HUES64 (cell line): ENCODE data around the gene MBIP.

Source experiments
- H3K27ac ChIP-seq: 2 replicates; pipeline ENCODE4 v1.7.0; 2013; ENCODE audit warnings: low read depth, low read length, inconsistent platforms
- H3K27me3 ChIP-seq: 2 replicates; pipeline ENCODE4 v1.6.1; 2013; ENCODE audit warnings: mild to moderate bottlenecking, low read length; ENCODE audit not compliant: insufficient read depth
- H3K36me3 ChIP-seq: 2 replicates; pipeline ENCODE4 v1.6.1; 2013; ENCODE audit warnings: mild to moderate bottlenecking, low read length; ENCODE audit not compliant: insufficient read depth
- H3K4me1 ChIP-seq: 2 replicates; pipeline ENCODE4 v1.6.1; 2013; ENCODE audit warnings: mild to moderate bottlenecking, low read length, moderate library complexity; ENCODE audit not compliant: insufficient read depth
- H3K4me3 ChIP-seq: 2 replicates; pipeline ENCODE4 v1.5.1; 2013; ENCODE audit warnings: mild to moderate bottlenecking, low read length, moderate library complexity
- H3K9ac ChIP-seq: 2 replicates; pipeline ENCODE4 v1.6.1; 2013; ENCODE audit warnings: mild to moderate bottlenecking, low read depth, low read length
- H3K9me3 ChIP-seq: 2 replicates; pipeline ENCODE4 v1.6.1; 2013; ENCODE audit warnings: low read depth, low read length; ENCODE audit not compliant: insufficient read depth
- WGBS: fragments of 150-250, 120-280 bp; methylation state at CpG from one replicate; pipeline ENCODE4 v1.1.7; 2013; ENCODE audit warnings: missing lambda C conversion rate; 5-methylcytosine and 5-hydroxymethylcytosine counted together

Gene MBIP

DNA sequence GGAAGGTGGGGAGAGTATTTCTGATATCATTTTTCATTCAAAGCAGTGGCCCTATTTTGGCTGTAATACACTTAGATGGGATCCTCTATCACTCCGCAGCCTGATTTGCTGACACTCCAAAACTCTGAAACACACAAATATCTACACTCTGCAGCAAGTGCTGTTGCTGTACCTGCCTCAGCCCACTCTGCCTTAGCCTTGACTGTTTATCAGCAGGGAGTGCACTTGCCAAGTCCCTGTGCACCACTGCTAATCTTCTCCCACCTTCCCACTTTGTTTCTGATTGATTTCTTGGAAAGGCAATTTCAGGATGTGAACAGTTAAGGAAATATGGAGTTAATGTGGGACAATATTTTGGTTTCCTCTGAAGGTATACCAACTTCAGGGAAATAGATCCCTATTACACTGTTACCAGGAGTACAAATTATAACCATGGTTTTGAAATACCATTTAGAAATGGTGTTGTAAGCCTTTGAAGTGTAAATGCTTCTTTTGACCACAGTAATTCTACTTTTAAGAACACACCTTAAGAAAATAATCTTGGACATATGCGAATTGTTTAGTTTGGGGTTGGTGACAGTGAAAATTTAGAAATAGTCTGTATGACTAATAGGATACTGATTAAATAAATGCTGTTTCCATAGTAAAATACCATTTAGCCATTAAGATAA is 59.3 kb downstream of the MBIP start:
- no peak overlapping the region for H3K27ac ChIP-seq
- H3K9ac ChIP-seq, result no peak overlapping the region
- no peaks in the 10 kb centered on the region for H3K27me3 ChIP-seq
- H3K4me1 ChIP-seq, result no peaks in the 10 kb centered on the region
- no peaks in the 10 kb centered on the region for H3K9me3 ChIP-seq
- H3K4me3 ChIP-seq, result no peak overlapping the region
- H3K36me3 ChIP-seq, result no peaks in the 10 kb centered on the region
- WGBS, result 99% methylated on average over 2 of the region's 2 CpGs

DNA sequence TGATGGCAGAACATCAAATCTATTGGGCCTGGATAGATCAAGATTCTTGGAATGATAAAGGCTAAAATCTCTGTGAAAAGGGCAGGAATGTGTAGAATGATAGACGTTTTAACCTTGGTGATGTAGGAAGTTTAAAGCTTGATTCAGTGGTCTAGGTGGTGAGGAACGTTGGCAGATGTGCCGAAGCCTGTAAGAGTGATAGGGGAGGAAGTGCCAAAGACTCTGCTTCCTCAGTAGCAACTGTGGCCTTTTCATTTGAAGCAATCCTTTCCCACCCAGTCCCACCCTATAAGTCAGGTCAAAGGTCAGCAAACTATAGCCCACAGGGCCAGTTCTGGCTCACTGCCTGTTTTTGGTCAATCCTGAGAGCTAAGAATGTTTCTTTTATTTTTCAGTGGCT is 62.2 kb downstream of the MBIP start:
- Histone ChIP-seq H3K4me1 (peaks cover 6% of the 10 kb centered on the region), H3K9ac (no peak overlapping the region), H3K27ac (no peak overlapping the region), H3K9me3 (no peaks in the 10 kb centered on the region), H3K27me3 (no peaks in the 10 kb centered on the region), H3K4me3 (no peak overlapping the region), H3K36me3 (no peaks in the 10 kb centered on the region)
- 83% methylated on average over 3 of the region's 3 CpGs for WGBS

DNA sequence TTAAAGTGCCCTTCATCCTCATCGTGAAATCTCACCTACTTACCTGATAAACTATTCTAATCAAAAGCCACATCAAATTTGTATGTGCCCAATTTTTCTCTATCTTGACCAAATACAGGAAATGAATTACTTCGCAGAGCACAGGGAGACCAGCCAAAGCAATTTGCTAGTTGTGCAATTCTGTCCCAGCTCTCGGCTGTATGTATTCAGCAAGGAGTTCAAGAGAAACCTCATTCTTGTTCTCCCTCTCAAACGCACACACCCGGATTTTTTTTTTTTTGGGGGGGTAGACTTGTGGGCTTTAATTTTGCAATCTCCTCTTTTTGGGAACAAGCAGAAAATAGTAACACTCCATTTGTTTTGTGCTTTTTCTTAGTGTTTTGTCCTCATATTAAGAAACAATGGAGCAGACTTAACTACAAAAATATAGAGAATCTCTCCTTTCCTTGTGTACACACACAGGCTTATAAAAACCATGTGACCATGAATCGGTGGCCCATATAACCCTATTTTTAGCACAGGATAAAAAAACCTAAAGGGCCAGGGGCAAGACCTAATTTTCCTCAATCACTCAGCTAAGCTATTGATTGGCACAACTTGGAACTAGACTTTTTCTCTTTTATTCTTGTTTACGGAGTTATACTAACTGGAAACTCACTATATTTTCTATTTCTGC is 64.2 kb downstream of the MBIP start:
- H3K9me3 ChIP-seq, result no peaks in the 10 kb centered on the region
- no peak overlapping the region for H3K4me3 ChIP-seq
- H3K27me3 ChIP-seq, result no peaks in the 10 kb centered on the region
- peaks cover 6% of the 10 kb centered on the region for H3K4me1 ChIP-seq
- H3K9ac ChIP-seq, result no peak overlapping the region
- H3K27ac ChIP-seq, result no peak overlapping the region
- 88% methylated on average over 5 of the region's 7 CpGs for WGBS
- no peaks in the 10 kb centered on the region for H3K36me3 ChIP-seq

DNA sequence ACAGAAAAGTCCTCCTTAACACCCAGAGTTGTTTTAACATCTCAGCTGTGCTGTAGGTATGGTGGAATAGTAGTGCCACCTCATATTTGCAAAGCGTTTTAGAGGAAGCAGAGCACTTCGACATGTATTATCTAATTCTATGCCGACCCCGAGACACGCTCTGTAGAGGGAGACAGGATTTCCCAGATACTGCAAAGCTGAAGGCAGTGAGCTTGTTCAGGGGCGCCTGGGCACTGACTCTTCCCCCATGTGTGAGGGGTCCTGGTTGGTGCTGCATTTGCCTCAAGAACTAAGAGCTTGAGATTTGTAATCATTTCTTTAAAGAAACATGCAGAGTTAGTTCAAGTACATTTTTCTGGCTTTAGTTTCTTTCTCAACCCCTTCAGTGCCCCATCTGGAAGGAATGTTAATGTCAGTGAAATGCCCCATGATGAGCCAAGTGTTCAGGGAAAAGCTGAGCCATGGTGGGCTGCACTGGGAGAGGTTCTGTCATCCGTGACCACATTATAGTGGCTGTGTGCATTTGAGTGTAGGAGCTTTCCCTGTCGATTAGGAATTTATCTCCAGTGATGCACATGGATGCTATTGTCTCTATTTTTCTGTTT is 66.3 kb downstream of the MBIP start:
- H3K27ac ChIP-seq, result no peak overlapping the region
- 84% methylated on average over 8 of the region's 8 CpGs for WGBS
- no peaks in the 10 kb centered on the region for H3K27me3 ChIP-seq
- H3K9ac ChIP-seq, result no peak overlapping the region
- no peak overlapping the region for H3K4me3 ChIP-seq
- peaks cover 6% of the 10 kb centered on the region for H3K4me1 ChIP-seq
- no peaks in the 10 kb centered on the region for H3K9me3 ChIP-seq
- no peaks in the 10 kb centered on the region for H3K36me3 ChIP-seq
